ENCODE measurements around the gene SREBF2. TPM values are rescaled to one million over a fixed set of nuclear protein-coding genes. Genes with fewer than 3 reads are reported as not detected.
A peak's percentile ranks its signal among the peaks of the same experiment; 100 is the strongest.

The SREBF2 gene
- total RNA-seq, 1 donor from 2014 or later, result 119 TPM

- Mint-ChIP-seq H3K36me3 (peaks cover 6% of the 10 kb centered on the region), H3K9me3 (no peaks in the 10 kb centered on the region), H3K27ac (peak overlapping the region; percentile 95), H3K4me1 (ENCODE audit: unreplicated experiment) (peaks cover 44% of the 10 kb centered on the region), H3K4me3 (peak overlapping the region; percentile 71), H3K27me3 (no peaks in the 10 kb centered on the region)
- TF ChIP-seq CTCF (conservative IDR thresholded peaks at IDR 0.05), result no peak
- no peak for DNase-seq (ENCODE audit: extremely low spot score, unreplicated experiment)
These were observed 11.6 kb downstream of the SREBF2 start for GRCh38 chr22:41844513-41844912.

- H3K36me3 Mint-ChIP-seq, result peaks cover 3% of the 10 kb centered on the region
- no peak for TF ChIP-seq CTCF (conservative IDR thresholded peaks at IDR 0.05)
- H3K9me3 Mint-ChIP-seq, result no peaks in the 10 kb centered on the region
- peaks cover 37% of the 10 kb centered on the region for H3K4me1 Mint-ChIP-seq (ENCODE audit: unreplicated experiment)
- peak overlapping the region; percentile 24 for H3K4me3 Mint-ChIP-seq
- H3K27ac Mint-ChIP-seq, result peak overlapping the region; percentile 95
- no peaks in the 10 kb centered on the region for H3K27me3 Mint-ChIP-seq
- no peak for DNase-seq (ENCODE audit: extremely low spot score, unreplicated experiment)
These were observed 12.7 kb downstream of the SREBF2 start for GRCh38 chr22:41845380-41846267.

GRCh38 chr22:41846268-41846987, 13.5 kb downstream of the SREBF2 start:
- peaks cover 34% of the 10 kb centered on the region for H3K4me1 Mint-ChIP-seq (ENCODE audit: unreplicated experiment)
- H3K9me3 Mint-ChIP-seq, result no peaks in the 10 kb centered on the region
- no peak for TF ChIP-seq CTCF (conservative IDR thresholded peaks at IDR 0.05)
- H3K27me3 Mint-ChIP-seq, result no peaks in the 10 kb centered on the region
- peaks cover 3% of the 10 kb centered on the region for H3K36me3 Mint-ChIP-seq
- peak overlapping the region; percentile 95 for H3K27ac Mint-ChIP-seq
- peak overlapping the region; percentile 24 for H3K4me3 Mint-ChIP-seq
- no peak for DNase-seq (ENCODE audit: extremely low spot score, unreplicated experiment)

- no peak for DNase-seq (ENCODE audit: extremely low spot score, unreplicated experiment)
- Mint-ChIP-seq H3K36me3 (peaks cover 3% of the 10 kb centered on the region), H3K4me3 (peak overlapping the region; percentile 9), H3K4me1 (ENCODE audit: unreplicated experiment) (peaks cover 34% of the 10 kb centered on the region), H3K27ac (peak overlapping the region; percentile 95), H3K27me3 (no peaks in the 10 kb centered on the region), H3K9me3 (no peaks in the 10 kb centered on the region)
- no peak for TF ChIP-seq CTCF (conservative IDR thresholded peaks at IDR 0.05)
These were observed 14.4 kb downstream of the SREBF2 start for GRCh38 chr22:41847300-41847699.

GRCh38 chr22:41848468-41848867, 15.6 kb downstream of the SREBF2 start:
- no peak for DNase-seq (ENCODE audit: extremely low spot score, unreplicated experiment)
- TF ChIP-seq CTCF (conservative IDR thresholded peaks at IDR 0.05), result no peak
- Mint-ChIP-seq H3K27me3 (no peaks in the 10 kb centered on the region), H3K4me3 (no peak overlapping the region), H3K27ac (peak overlapping the region; percentile 76), H3K36me3 (peaks cover 8% of the 10 kb centered on the region), H3K4me1 (ENCODE audit: unreplicated experiment) (peaks cover 35% of the 10 kb centered on the region), H3K9me3 (no peaks in the 10 kb centered on the region)

Measured in type B pancreatic cell (in vitro differentiated cells).